NK-92 (cell line): ENCODE data around the gene NOX3.
"Not testable (repeated sequence)": the region's sequence is repeated elsewhere in the genome, so short reads cannot be mapped to it uniquely, and the experiment has no call there.

Experiments used
- DNase-seq: peaks from one replicate; lab custom pipeline; 2025; ENCODE audit not compliant: unreplicated experiment; lab: John Stamatoyannopoulos, UW

NOX3 gene

GRCh38 chr6:155468543-155468942 is 12.9 kb upstream of the NOX3 start:
- not testable (repeated sequence) for DNase-seq

DNA sequence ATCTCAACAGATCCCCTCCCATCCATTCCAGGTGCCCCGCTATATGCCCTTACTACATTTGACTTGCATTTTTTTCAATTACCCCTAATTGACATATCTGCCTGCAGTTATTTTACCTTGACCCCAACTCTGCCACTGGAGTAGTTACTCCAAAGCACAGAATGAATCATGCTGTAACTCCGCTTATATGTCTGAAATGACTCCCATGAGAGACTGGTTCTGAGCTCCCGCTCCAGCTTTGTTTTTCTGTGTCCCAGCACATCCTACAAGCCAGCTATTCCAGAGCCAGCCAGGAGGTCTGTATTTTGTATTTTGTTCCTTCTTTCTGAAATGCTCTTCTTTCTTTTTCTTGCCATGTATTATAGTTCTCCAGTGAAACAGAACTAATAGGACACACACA is 10.9 kb upstream of the NOX3 start:
- no peak for DNase-seq

DNA sequence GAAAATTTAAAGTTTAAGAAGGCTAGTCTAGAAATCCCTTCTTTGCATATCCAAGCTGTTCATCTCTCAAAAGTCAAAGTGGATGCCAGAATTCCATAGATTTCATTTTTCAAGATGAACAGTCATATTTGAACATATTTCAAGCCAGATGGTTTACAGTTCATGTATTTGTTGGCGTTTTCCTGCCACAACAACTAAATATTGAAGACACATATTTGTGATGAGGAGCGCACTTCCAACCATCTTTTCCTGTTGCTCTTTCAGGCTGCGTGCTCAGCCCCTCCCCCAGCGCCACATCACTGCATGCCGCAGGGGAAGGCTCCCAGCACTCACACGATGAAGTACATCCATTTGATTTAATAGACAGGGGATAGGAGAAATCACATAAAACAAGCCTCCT is 5.9 kb upstream of the NOX3 start:
- DNase-seq, result no peak

DNA sequence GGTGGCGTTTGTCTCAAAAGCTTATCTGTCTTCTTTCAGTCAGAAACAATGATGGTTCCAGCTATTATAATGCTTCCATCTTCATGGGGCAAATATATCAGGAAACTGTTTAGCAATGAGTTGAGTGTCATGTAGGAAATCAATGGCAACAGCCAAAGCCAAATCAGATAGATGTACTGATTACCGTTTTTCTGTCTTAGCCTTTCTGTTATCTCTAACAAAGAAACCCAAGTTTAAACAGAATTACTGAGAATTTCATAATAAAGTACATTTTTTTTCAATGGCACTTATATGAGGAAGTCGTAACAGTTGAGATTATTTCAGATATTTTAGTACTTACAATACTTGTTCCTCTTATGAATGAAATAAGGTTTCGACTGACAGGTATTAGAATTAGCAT is 1.2 kb downstream of the NOX3 start:
- no peak for DNase-seq

GRCh38 chr6:155454008-155454407 is 1.6 kb downstream of the NOX3 start:
- no peak for DNase-seq

DNA sequence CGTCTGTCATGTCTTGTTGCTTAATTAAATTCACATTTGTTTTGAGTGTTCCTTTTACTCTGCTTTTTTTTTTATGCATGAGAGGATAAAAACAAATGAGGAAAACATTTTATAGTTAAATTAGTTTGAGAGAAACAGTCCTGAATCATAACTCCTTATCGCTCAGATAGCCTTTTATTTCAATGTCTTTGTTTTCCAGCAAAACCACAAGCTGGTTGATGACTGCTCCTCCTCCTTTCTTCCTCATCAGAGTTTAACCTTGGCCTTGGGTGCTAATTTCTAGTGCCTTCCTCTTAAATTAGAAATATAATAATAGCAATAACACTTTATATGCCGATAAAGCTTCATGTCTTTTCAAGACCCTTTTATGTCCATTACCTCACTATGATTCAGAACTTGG is 3.1 kb downstream of the NOX3 start:
- no peak for DNase-seq

- not testable (repeated sequence) for DNase-seq
Measured at GRCh38 chr6:155451530-155451929, 4.1 kb downstream of the NOX3 start.

- no peak for DNase-seq
Measured at GRCh38 chr6:155450240-155450581, 5.4 kb downstream of the NOX3 start.

- no peak for DNase-seq
Measured at GRCh38 chr6:155449450-155450239, 6.0 kb downstream of the NOX3 start.

- DNase-seq, result no peak
Measured at GRCh38 chr6:155448668-155449449, 6.8 kb downstream of the NOX3 start.

- no peak for DNase-seq
Measured at GRCh38 chr6:155447949-155448348, 7.7 kb downstream of the NOX3 start.

- no peak for DNase-seq
Measured at GRCh38 chr6:155444952-155445903, 10.4 kb downstream of the NOX3 start.

GRCh38 chr6:155444120-155444917 is 11.3 kb downstream of the NOX3 start:
- no peak for DNase-seq

DNA sequence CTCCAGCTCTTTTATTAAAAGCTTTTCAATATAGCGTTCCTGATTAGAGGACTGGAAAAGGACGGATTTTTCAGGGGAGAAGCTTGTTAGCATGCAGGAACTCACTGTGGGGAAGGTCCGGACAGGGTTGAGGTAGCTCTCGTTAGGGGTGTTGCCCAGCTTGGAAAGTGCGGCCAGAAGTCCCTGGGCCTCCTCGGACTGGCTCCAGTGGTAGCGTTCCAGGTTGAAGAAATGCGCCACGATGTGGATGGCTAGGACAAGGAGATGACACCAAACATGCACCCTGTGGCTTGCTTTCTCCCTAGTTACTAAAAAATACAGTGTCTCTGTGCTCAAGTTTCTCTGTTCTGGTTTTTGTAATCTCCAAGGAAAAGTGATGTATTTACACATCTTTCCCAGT is 12.5 kb downstream of the NOX3 start:
- no peak for DNase-seq

- no peak for DNase-seq
Measured at GRCh38 chr6:155442562-155442961, 13.1 kb downstream of the NOX3 start.

DNA sequence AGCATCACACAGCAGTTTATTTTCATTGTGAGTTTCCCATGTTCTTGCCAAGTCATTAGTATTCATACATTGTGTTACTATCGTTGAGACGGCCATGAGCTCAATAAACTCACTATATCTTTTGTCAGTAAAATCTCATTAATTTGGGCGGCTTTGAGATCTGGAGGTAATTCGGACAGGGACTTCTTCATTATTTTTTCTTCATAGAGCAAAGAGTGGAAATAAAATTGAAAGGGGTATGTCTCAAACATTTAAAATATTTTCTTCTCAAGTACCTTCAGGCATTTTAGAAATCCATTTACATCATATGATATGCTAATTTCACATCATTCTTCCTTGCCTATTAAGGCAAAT is 14.6 kb downstream of the NOX3 start:
- no peak for DNase-seq

DNA sequence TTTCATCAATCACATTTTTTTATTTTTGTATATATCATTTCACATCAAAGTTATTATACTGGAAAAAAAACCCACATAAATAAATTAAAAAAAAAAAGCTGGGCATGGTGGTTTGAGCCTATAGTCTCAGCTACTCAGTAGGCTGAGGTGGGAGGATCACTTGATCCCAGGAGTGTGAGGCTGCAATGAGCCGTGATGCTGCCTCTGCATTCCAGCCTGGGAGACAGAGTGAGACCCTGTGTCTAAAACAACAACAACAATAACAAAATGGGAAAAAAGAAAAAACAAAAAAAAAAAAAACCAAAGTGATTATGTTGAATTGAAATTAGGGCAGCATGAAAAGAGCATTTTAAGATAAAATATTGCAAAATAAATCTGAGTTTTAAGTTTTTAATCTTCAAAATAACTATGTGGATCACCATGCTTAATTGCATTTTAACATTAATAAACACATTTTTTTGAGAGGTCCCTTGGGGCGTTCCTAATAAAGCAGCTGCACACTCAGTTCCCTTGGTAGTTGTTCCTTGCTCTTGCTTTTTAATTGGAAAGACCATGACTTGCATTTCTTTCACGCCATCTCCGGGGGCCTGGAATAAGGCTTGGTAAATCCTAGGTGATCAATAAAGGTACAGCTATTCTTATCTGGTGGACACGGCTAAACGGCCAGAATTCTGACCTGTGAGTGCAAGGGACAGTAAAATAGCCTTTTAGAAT is 15.1 kb downstream of the NOX3 start:
- no peak for DNase-seq

- no peak for DNase-seq
Measured at GRCh38 chr6:155439376-155439775, 16.3 kb downstream of the NOX3 start.

- no peak for DNase-seq
Measured at GRCh38 chr6:155436981-155437749, 18.5 kb downstream of the NOX3 start.
